Measurements from ENCODE around the gene APOL6.
A peak's percentile ranks its signal among the peaks of the same experiment; 100 is the strongest.

The APOL6 gene

DNA sequence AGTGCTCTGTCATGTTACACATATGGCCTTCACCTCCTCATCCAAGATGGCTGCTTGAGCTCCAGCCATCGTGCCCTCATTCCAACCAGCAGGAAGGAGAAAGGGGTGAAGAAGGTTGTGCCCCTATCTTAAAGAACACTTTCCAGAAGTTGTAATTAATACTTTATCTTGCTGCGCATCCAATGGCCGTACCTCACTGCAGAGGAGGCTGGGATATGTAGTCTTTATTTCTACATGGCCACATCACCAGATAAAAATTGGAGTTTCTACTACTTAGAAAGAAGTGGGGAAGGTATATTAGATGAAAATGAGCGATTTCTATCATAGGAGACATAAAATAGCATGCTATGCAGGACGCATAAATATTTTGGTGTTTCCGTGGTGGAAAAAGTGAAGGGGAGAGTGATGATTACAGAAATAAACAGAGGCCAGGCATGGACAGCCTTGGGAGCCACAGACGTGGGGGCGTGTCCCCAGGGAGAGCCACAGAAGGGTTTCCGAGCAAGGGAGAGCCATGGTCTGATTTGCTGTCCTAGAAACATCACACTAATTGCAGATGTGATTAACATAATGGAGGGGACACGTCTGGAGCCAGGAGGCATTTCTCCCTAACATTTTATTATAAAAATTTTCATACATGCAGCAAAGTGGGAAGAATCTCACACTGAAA lies 22.3 kb upstream of the APOL6 start:
- no peak for FAIRE-seq

DNA sequence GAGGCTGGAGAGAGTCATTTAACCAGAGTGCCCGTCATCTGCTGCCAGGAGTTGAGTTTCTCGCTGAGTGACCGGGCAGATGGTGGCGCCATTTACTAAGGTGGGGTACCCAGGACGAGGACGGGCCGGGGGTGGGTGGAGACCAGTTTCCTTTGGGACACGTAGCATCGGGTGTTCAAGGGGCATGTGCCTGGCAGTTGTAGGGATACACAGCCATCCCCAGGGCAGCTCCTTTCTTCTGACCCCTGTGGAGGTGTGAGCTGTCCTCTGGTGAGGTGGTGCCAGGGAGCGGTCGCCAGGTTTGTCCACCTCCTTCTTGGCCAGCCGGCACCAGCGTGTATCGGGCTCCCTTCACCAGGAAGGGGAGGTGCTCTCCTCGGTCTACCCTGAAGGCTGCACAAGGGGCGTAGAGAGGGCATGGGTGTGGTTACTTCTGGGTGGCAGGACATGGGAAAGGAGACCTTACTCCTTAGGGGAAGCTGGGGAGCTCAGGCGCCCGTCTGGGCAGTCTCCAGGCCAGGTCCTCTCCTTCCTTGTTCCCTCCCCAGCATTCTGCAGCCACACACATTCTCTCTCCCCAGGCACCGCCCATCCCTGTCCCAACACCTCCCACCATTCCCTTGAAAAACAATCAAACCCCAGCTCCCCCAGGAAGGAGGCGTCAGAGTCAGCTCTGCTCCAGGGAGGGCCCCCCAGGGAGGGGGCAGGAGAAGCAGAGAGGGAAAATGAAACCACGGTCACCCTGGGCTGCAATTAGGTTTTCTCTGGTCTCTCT lies 20.8 kb upstream of the APOL6 start:
- TF ChIP-seq, protein P1, sequence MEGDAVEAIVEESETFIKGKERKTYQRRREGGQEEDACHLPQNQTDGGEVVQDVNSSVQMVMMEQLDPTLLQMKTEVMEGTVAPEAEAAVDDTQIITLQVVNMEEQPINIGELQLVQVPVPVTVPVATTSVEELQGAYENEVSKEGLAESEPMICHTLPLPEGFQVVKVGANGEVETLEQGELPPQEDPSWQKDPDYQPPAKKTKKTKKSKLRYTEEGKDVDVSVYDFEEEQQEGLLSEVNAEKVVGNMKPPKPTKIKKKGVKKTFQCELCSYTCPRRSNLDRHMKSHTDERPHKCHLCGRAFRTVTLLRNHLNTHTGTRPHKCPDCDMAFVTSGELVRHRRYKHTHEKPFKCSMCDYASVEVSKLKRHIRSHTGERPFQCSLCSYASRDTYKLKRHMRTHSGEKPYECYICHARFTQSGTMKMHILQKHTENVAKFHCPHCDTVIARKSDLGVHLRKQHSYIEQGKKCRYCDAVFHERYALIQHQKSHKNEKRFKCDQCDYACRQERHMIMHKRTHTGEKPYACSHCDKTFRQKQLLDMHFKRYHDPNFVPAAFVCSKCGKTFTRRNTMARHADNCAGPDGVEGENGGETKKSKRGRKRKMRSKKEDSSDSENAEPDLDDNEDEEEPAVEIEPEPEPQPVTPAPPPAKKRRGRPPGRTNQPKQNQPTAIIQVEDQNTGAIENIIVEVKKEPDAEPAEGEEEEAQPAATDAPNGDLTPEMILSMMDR (IDR thresholded peaks at IDR 0.05; ENCODE audit: insufficient read depth, missing control alignments): peak; percentile 46
- FAIRE-seq (no peak), DNase-seq (ENCODE audit: insufficient read length, low spot score) (no peak)

More for the DNA sequence above, 22.3 kb upstream of the APOL6 start:
- DNase-seq (ENCODE audit: insufficient read length, low spot score): no peak
- TF ChIP-seq, protein P1 (IDR thresholded peaks at IDR 0.05; ENCODE audit: insufficient read depth, missing control alignments): no peak

DNA sequence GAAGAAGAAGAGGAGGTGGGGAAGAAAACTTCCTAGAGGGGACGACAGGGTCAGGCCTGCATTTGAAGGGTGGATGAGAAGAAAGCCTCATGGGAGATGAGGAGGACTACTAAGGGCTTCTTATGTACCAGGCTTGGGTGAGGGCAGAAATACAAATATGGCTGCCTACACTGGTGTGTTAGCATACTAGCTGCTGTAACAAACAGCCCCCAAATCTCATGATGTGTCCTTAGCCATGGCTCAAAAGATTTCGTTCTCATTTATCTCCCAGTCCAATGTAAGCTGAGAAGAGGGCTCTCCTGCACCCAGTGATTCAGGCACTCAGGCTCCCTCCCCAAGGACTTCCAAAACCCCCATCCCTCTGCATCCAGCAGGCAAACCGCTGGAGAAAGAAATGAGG lies 19.5 kb upstream of the APOL6 start:
- FAIRE-seq (no peak), DNase-seq (ENCODE audit: insufficient read length, low spot score) (no peak)
- TF ChIP-seq, protein P1 (IDR thresholded peaks at IDR 0.05; ENCODE audit: insufficient read depth, missing control alignments): no peak

DNA sequence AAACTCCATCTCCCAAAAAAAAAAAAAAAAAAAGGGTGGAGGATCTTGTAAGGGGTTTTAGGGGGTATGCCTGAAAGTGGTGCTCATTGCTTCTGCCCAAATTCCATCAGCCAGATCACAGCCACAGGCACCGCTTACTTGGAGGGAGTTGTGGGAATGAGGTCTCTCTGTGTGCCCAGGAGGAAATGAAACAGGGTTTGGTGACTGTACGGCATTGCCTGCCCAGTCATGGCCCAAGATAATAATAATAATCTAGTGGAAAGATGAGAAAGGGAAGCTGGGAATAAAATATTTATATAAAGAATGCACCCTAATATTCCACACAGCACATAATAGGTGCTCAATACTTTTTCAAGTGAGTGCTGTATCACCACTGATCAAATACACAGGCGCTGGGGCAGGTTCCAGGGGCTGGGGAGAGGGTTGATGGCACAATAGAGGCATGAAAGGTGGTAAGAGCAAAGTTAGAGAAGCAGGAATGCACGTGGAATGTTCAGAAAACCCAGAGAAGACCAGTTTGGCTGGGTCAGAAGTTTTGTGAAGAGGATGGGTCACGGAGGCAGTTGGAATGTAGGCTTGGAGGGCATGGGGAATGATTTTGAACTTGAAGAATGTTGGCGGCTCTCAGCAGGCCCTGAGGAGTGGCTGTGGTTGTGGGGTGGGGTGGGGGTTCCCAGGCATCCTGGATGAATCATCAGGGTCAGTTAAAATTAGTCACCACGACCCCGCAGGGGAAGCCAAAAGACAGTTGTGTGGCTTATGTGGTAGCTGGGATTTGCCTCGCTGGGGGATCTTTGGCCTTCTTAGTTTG lies 18.6 kb upstream of the APOL6 start:
- TF ChIP-seq, protein P1 (IDR thresholded peaks at IDR 0.05; ENCODE audit: insufficient read depth, missing control alignments): no peak
- FAIRE-seq (no peak), DNase-seq (ENCODE audit: insufficient read length, low spot score) (no peak)

DNA sequence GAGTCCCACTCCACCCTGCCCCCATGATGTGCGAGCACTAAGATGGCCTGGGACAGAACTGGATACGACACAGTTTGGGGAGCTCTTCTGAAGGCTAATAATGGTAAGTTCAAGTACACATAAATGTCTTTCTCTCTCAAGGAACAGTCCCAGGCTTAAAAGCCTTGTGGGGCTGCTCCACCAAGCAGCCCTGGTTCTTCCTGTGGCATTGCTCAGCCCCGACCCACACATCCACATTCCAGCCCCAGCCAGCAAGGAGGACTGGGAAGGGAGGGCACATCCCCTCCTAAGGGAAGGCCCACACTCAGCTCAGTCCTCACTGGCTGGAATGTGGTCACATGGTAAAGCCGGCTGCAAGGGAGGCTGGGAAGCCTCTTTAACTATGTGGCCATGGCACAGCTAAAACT lies 17.9 kb upstream of the APOL6 start:
- DNase-seq (ENCODE audit: insufficient read length, low spot score): no peak
- TF ChIP-seq, protein P1 (IDR thresholded peaks at IDR 0.05; ENCODE audit: insufficient read depth, missing control alignments): no peak
- FAIRE-seq: no peak

DNA sequence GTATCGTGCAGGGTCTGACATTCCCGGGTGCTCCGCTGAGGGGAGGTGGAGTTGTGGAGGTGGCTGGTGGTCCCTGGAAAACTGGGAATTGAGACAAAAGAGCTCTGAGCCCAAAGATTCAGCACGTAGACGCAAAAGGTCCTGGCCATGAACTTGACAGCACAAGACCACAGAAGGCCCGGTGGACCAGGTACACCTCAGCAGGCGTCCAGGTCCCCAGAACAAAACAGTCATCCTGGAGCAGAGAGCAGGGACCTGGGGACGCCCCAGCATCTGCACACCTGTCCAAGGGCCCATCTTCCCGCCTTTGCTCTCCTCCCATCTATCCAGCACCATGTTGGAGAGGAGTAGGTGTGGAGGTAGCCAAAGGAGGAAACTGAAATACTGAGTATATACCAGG lies 17.4 kb upstream of the APOL6 start:
- TF ChIP-seq, protein P1 (IDR thresholded peaks at IDR 0.05; ENCODE audit: insufficient read depth, missing control alignments): no peak
- no peak for FAIRE-seq
- DNase-seq (ENCODE audit: insufficient read length, low spot score): no peak

Measured in D721Med (cell line).